Neuronal stem cell (in vitro differentiated cells): ENCODE data around the gene LMF1.
A peak's percentile ranks its signal among the peaks of the same experiment; 100 is the strongest.

Experiments
- DNase-seq: peaks from one replicate; pipeline ENCODE4 v3.0.0-alpha.2; 2013; ENCODE audit warnings: low spot score
- H2AFZ ChIP-seq: one replicate; pipeline ENCODE4 v1.6.1; 2013; ENCODE audit warnings: mild to moderate bottlenecking, low read length, inconsistent platforms
- H2AK5ac ChIP-seq: 2 replicates; pipeline ENCODE4 v1.6.1; 2013; ENCODE audit warnings: low read depth, mild to moderate bottlenecking, inconsistent platforms, low read length, moderate library complexity, mixed read lengths
- H2BK120ac ChIP-seq: 2 replicates; pipeline ENCODE4 v1.6.1; 2013; ENCODE audit warnings: low read depth, mild to moderate bottlenecking, inconsistent platforms, low read length, moderate library complexity, mixed read lengths
- H2BK12ac ChIP-seq: one replicate; pipeline ENCODE4 v1.6.1; 2013; ENCODE audit warnings: low read length, inconsistent platforms
- H2BK15ac ChIP-seq: 2 replicates; pipeline ENCODE4 v1.6.1; 2013; ENCODE audit warnings: mild to moderate bottlenecking, low read length, inconsistent platforms, mixed read lengths
- H2BK5ac ChIP-seq: one replicate; pipeline ENCODE4 v1.6.1; 2013; ENCODE audit warnings: inconsistent platforms, mild to moderate bottlenecking, low read length, moderate library complexity
- H3K14ac ChIP-seq: one replicate; pipeline ENCODE4 v1.6.1; 2013; ENCODE audit warnings: low read length, inconsistent platforms
- H3K18ac ChIP-seq: 2 replicates; pipeline ENCODE4 v1.6.1; 2013; ENCODE audit warnings: low read length, inconsistent platforms
- H3K23ac ChIP-seq: 2 replicates; pipeline ENCODE4 v1.6.1; 2013; ENCODE audit warnings: low read depth, mild to moderate bottlenecking, mixed read lengths, low read length, inconsistent platforms; ENCODE audit not compliant: poor library complexity
- H3K27ac ChIP-seq: replicated peaks from 3 replicates; pipeline ENCODE4 v1.5.1; 2013; ENCODE audit warnings: low read length, inconsistent platforms
- H3K27me3 ChIP-seq, 3 experiments: 2 replicates each; pipeline ENCODE4 v1.6.1; 2013; ENCODE audit warnings: low read length in 3 of 3, mild to moderate bottlenecking in 2 of 3, inconsistent platforms in 1 of 3, low read depth in 1 of 3, mixed read lengths in 1 of 3, moderate library complexity in 1 of 3; ENCODE audit not compliant: control insufficient read depth in 3 of 3, insufficient read depth in 3 of 3
- H3K36me3 ChIP-seq, 2 donors: replicated peaks in 1 of 2; 2 replicates each; pipeline ENCODE4 v1.6.1; 2013; ENCODE audit warnings: low read length in 2 of 2; ENCODE audit not compliant: control insufficient read depth in 2 of 2, insufficient read depth in 2 of 2
- H3K4ac ChIP-seq: 2 replicates; pipeline ENCODE4 v1.6.1; 2013; ENCODE audit warnings: inconsistent platforms, mild to moderate bottlenecking, low read length, moderate library complexity
- H3K4me1 ChIP-seq, 2 donors: 1 replicate in 1 of 2; 2 replicates in 1 of 2; pipeline ENCODE4 v1.6.1; 2013; ENCODE audit warnings: low read length in 2 of 2, low read depth in 1 of 2; ENCODE audit not compliant: control insufficient read depth in 2 of 2, insufficient read depth in 1 of 2
- H3K4me2 ChIP-seq: one replicate; pipeline ENCODE4 v1.6.1; 2013; ENCODE audit warnings: mild to moderate bottlenecking, low read length, inconsistent platforms; ENCODE audit not compliant: insufficient read depth, poor library complexity, severe bottlenecking
- H3K4me3 ChIP-seq, 2 donors: 2 replicates each; pipeline ENCODE4 v1.5.1; 2013; ENCODE audit warnings: low read length in 2 of 2, mild to moderate bottlenecking in 2 of 2, inconsistent platforms in 1 of 2, moderate library complexity in 1 of 2
- H3K79me1 ChIP-seq: one replicate; pipeline ENCODE4 v1.6.1; 2013; ENCODE audit warnings: low read depth, mild to moderate bottlenecking, inconsistent platforms, low read length, moderate library complexity
- H3K9ac ChIP-seq: one replicate; pipeline ENCODE4 v1.6.1; 2013; ENCODE audit warnings: mild to moderate bottlenecking, low read depth, low read length, inconsistent platforms; ENCODE audit not compliant: poor library complexity
- H3K9me3 ChIP-seq, 2 donors: replicated peaks in 1 of 2; 2 replicates each; pipeline versions ENCODE3 to v1.6.1; 2013; ENCODE audit warnings: low read length in 2 of 2, mild to moderate bottlenecking in 2 of 2, inconsistent platforms in 1 of 2, low read depth in 1 of 2, mixed read lengths in 1 of 2, moderate library complexity in 1 of 2; ENCODE audit not compliant: control insufficient read depth in 2 of 2, insufficient read depth in 1 of 2
- H4K8ac ChIP-seq: one replicate; pipeline ENCODE4 v1.6.1; 2013; ENCODE audit warnings: low read depth, mild to moderate bottlenecking, inconsistent platforms, low read length, moderate library complexity
- H4K91ac ChIP-seq: one replicate; pipeline ENCODE4 v1.6.1; 2013; ENCODE audit warnings: low read length, low read depth, mild to moderate bottlenecking, inconsistent platforms; ENCODE audit not compliant: poor library complexity
- WGBS, 2 donors: extraction: QIAGEN DNeasy Blood & Tissue Kit; methylation state at CpG; one replicate each; pipeline ENCODE4 v1.1.7; 2013; ENCODE audit warnings: missing lambda C conversion rate in 2 of 2, mixed read lengths in 1 of 2; ENCODE audit not compliant: insufficient read length in 2 of 2, insufficient replicate concordance in 1 of 2; ENCODE audit errors: extremely low coverage in 2 of 2; 5-methylcytosine and 5-hydroxymethylcytosine counted together

Gene LMF1

GRCh38 chr16:985646-986400 lies 15.0 kb upstream of the LMF1 start:
- H2BK5ac ChIP-seq: no peak overlapping the region
- peak overlapping the region; percentile 38 for H2BK15ac ChIP-seq
- no peak overlapping the region for H3K4me2 ChIP-seq
- no peak overlapping the region for H3K9ac ChIP-seq
- H3K4me3 ChIP-seq: no peak overlapping the region
- peak overlapping the region; percentile 98 for H2AK5ac ChIP-seq
- H4K8ac ChIP-seq: no peak overlapping the region
- peaks cover 5 to 19% of the 10 kb centered on the region in 2 donors for H3K36me3 ChIP-seq
- H2BK120ac ChIP-seq: no peak overlapping the region
- no peak overlapping the region for H2BK12ac ChIP-seq
- no peak overlapping the region for H3K4ac ChIP-seq
- H3K9me3 ChIP-seq: no peaks in the 10 kb centered on the region
- no CpG with 5 or more reads among the region's 32 CpGs for WGBS, 2 donors
- H3K27me3 ChIP-seq: peaks cover 9 to 20% (median 10%) of the 10 kb centered on the region in 3 experiments
- H4K91ac ChIP-seq: no peak overlapping the region
- peaks cover 18 to 39% of the 10 kb centered on the region in 2 donors for H3K4me1 ChIP-seq
- peak overlapping the region; percentile 43 for H3K23ac ChIP-seq
- H3K27ac ChIP-seq: no peak overlapping the region
- H2AFZ ChIP-seq: no peak overlapping the region
- H3K18ac ChIP-seq: peak overlapping the region; percentile 35
- no peak for DNase-seq
- peaks cover 7% of the 10 kb centered on the region for H3K79me1 ChIP-seq
- no peak overlapping the region for H3K14ac ChIP-seq

DNA sequence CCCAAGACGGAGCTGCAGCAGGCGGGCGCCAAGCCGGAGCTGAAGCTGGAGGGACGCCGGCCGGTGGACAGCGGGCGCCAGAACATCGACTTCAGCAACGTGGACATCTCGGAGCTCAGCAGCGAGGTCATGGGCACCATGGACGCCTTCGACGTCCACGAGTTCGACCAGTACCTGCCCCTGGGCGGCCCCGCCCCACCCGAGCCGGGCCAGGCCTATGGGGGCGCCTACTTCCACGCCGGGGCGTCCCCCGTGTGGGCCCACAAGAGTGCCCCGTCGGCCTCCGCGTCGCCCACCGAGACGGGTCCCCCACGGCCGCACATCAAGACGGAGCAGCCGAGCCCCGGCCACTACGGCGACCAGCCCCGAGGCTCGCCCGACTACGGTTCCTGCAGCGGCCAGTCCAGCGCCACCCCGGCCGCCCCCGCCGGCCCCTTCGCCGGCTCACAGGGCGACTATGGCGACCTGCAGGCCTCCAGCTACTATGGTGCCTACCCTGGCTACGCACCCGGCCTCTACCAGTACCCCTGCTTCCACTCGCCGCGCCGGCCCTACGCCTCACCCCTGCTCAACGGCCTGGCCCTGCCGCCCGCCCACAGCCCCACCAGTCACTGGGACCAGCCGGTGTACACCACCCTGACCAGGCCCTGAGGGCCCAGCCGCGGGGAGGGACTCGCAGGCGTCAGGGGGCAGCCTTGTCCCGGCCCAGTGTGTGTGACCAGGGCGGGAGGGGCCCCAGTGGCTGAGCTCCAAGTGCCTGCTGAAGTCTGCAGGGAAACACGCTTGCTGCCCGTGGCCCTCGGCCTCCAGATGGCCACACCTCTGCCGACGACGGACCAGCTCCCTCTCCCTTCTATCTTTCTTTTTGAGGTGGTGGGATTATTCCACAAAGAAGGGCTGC lies 14.2 kb upstream of the LMF1 start:
- no peak overlapping the region for H4K91ac ChIP-seq
- no peak overlapping the region for H3K4ac ChIP-seq
- peak overlapping the region; percentile 98 for H2AK5ac ChIP-seq
- peak overlapping the region; percentile 38 for H2BK15ac ChIP-seq
- H3K79me1 ChIP-seq: peaks cover 7% of the 10 kb centered on the region
- H3K4me3 ChIP-seq: no peak overlapping the region
- H3K4me2 ChIP-seq: no peak overlapping the region
- no peak overlapping the region for H3K9ac ChIP-seq
- peaks cover 19 to 31% of the 10 kb centered on the region in 2 donors for H3K4me1 ChIP-seq
- peak overlapping the region; percentile 76 for H3K18ac ChIP-seq
- no peak overlapping the region for H2BK120ac ChIP-seq
- no peak overlapping the region for H3K27ac ChIP-seq
- H2BK12ac ChIP-seq: no peak overlapping the region
- no peaks in the 10 kb centered on the region for H3K9me3 ChIP-seq
- WGBS, 2 donors: no CpG with 5 or more reads among the region's 78 CpGs
- H4K8ac ChIP-seq: peak overlapping the region; percentile 17
- H2AFZ ChIP-seq: no peak overlapping the region
- H3K14ac ChIP-seq: peak overlapping the region; percentile 21
- no peak overlapping the region for H2BK5ac ChIP-seq
- no peak for DNase-seq
- peaks cover 5 to 19% of the 10 kb centered on the region in 2 donors for H3K36me3 ChIP-seq
- peaks cover 10 to 25% (median 11%) of the 10 kb centered on the region in 3 experiments for H3K27me3 ChIP-seq
- H3K23ac ChIP-seq: peak overlapping the region; percentile 43

DNA sequence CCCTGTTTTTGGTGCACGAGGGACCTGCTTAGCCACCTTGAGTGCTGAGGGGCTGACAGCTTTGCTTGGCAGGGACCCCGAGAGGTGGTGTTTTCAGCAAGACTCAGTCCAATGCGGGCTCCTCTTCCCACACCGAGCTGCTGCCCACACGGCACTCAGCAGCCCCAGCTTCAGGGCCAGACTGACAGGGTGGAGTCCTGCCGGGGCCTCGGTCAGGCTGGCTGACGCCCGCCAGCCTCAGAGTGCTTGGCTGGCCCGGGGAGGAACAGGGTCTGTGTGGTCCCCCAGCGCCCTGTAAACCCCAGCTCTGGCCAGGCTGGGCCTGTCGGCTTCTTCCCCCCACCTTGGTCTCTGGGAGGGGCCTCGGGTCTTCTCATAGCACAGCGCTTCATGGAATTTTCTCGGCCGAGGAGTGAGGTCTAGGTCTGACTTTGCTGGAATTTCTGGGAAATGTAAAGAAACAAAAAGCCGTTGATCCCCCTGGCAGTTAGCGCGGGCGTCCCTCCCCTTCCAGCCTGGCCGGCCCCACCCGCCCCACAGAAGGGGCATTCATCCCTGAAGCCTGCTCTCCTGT lies 13.4 kb upstream of the LMF1 start:
- Histone ChIP-seq H3K4me3 (no peak overlapping the region), H3K9me3 (no peaks in the 10 kb centered on the region), H2BK5ac (peak overlapping the region; percentile 53), H2AFZ (no peak overlapping the region), H2BK120ac (peak overlapping the region; percentile 61), H3K4me2 (no peak overlapping the region), H3K18ac (peak overlapping the region; percentile 99), H2AK5ac (peak overlapping the region; percentile 98), H3K79me1 (peaks cover 7% of the 10 kb centered on the region), H2BK15ac (peak overlapping the region; percentile 89), H3K27ac (no peak overlapping the region), H4K8ac (peak overlapping the region; percentile 1), H3K27me3 (peaks cover 10 to 32% (median 11%) of the 10 kb centered on the region in 3 experiments), H3K36me3 (peaks cover 5 to 19% of the 10 kb centered on the region in 2 donors), H4K91ac (no peak overlapping the region), H3K4me1 (peaks cover 21 to 23% of the 10 kb centered on the region in 2 donors), H2BK12ac (no peak overlapping the region), H3K9ac (peak overlapping the region; percentile 44), H3K4ac (no peak overlapping the region), H3K23ac (no peak overlapping the region), H3K14ac (no peak overlapping the region)
- no peak for DNase-seq
- WGBS, 2 donors: no CpG with 5 or more reads among the region's 22 CpGs
